Tibial nerve (tissue), 4 donors: ENCODE results near the gene SERPIND1. TPM values are rescaled to one million over a fixed set of nuclear protein-coding genes. Genes with fewer than 3 reads are reported as not detected.

ENCODE experiments used
- DNase-seq, 2 donors: peaks; one replicate each; pipeline ENCODE4 v3.0.0-alpha.2; 2019; ENCODE audit warnings: low spot score in 2 of 2
- H3K27ac ChIP-seq, 4 donors: fragments of 200-600 bp; sonication (generic) in 3 of 4; one replicate each; pipeline ENCODE4 v1.5.1; 2017 to 2019; ENCODE audit warnings: mild to moderate bottlenecking in 1 of 4
- H3K27me3 ChIP-seq, 2 donors: fragments of 200-600 bp; sonication (generic) in 1 of 2; one replicate each; pipeline versions ENCODE4 v1.5.1 to v1.6.0; 2017 to 2019
- H3K36me3 ChIP-seq, 3 donors: fragments of 200-600 bp; sonication (generic); one replicate each; pipeline ENCODE4 v1.5.1; 2018 to 2019
- H3K4me1 ChIP-seq, 4 donors: fragments of 200-600 bp; sonication (generic) in 3 of 4; one replicate each; pipeline ENCODE4 v1.5.1; 2017 to 2019
- H3K4me3 ChIP-seq, 4 donors: fragments of 200-600 bp; sonication (generic) in 3 of 4; one replicate each; pipeline ENCODE4 v1.5.1; 2017 to 2019; ENCODE audit warnings: mild to moderate bottlenecking in 1 of 4, moderate library complexity in 1 of 4
- H3K9me3 ChIP-seq, 4 donors: fragments of 200-600 bp; sonication (generic) in 3 of 4; one replicate each; pipeline ENCODE4 v1.5.1; 2017 to 2019
- CTCF ChIP-seq, 5 experiments: fragments of 200-600 bp in 3 of 5; fragments of 450-650 bp in 2 of 5; sonication (generic) in 3 of 5; IDR thresholded peaks; one replicate each; pipeline ENCODE4 v1.5.1; 2016 to 2019; ENCODE audit warnings: antibody characterized with exemption in 5 of 5, mild to moderate bottlenecking in 3 of 5, moderate library complexity in 2 of 5
- EP300 ChIP-seq, 2 donors: sonication (generic); formaldehyde crosslinking; IDR thresholded peaks; one replicate each; pipeline ENCODE4 v1.6.1; 2017; ENCODE audit warnings: antibody characterized with exemption in 2 of 2, mild to moderate bottlenecking in 1 of 2
- POLR2A ChIP-seq, 2 donors: fragments of 450-650 bp; IDR thresholded peaks; one replicate each; pipeline ENCODE4 v1.6.1; 2017; ENCODE audit warnings: antibody characterized with exemption in 2 of 2, mild to moderate bottlenecking in 2 of 2, moderate library complexity in 2 of 2
- WGBS, 2 donors: methylation state at CpG; one replicate each; pipeline ENCODE4 v1.1.5; 2018; 5-methylcytosine and 5-hydroxymethylcytosine counted together
- total RNA-seq, 4 donors: library from RNA; depleted of rRNA; stranded (reverse); fragments of >200 nt; gene quantifications; one replicate each; pipeline ENCODE4 v1.1.0, GENCODE V29; 2016

The SERPIND1 gene
- 1 to 10 TPM in 1 of 4 donors, under 1 TPM in 1, not detected in 2; 0.42 to 1.2 TPM for total RNA-seq

- no peak for TF ChIP-seq EP300 (IDR thresholded peaks at IDR 0.05)
- no peak for TF ChIP-seq POLR2A (IDR thresholded peaks at IDR 0.05)
- TF ChIP-seq CTCF (IDR thresholded peaks at IDR 0.05): no peak
- Histone ChIP-seq H3K36me3 (peaks cover 0 to 39% (median 0%) of the 10 kb centered on the region in 3 donors), H3K27ac (no peak within 1 kb of the TSS), H3K9me3 (no peaks in the 10 kb centered on the region), H3K4me3 (no peak within 1 kb of the TSS), H3K27me3 (no peaks in the 10 kb centered on the region), H3K4me1 (peaks cover 0 to 14% (median 0%) of the 10 kb centered on the region in 4 donors)
- 84% methylated on average over 4 of the region's 4 CpGs for WGBS, 2 donors
- DNase-seq: no peak
Measured at GRCh38 chr22:20773793-20774212, at the start of gene SERPIND1. Gene SERPIND1, plus strand, starts transcription at chr22:20774113. Its CDS starts 5,200 bp downstream, at chr22:20779313.

GRCh38 chr22:20724676-20725454, 49.0 kb upstream of the SERPIND1 start:
- TF ChIP-seq EP300 (IDR thresholded peaks at IDR 0.05) (no peak), CTCF (IDR thresholded peaks at IDR 0.05) (no peak), POLR2A (IDR thresholded peaks at IDR 0.05) (no peak)
- Histone ChIP-seq H3K4me1 (no peaks in the 10 kb centered on the region), H3K36me3 (peaks cover 0 to 78% (median 10%) of the 10 kb centered on the region in 3 donors), H3K9me3 (no peaks in the 10 kb centered on the region), H3K27me3 (no peaks in the 10 kb centered on the region), H3K27ac (no peak overlapping the region), H3K4me3 (no peak overlapping the region)
- 93 to 95% methylated on average over 9 of the region's 9 CpGs for WGBS, 2 donors
- DNase-seq: no peak

- WGBS, 2 donors: 81 to 86% methylated on average over 11 of the region's 11 CpGs
- no peaks in the 10 kb centered on the region for H3K4me1 ChIP-seq
- no peak for DNase-seq
- no peak for TF ChIP-seq EP300 (IDR thresholded peaks at IDR 0.05)
- TF ChIP-seq CTCF (IDR thresholded peaks at IDR 0.05): no peak
- no peak for TF ChIP-seq POLR2A (IDR thresholded peaks at IDR 0.05)
- H3K9me3 ChIP-seq: no peaks in the 10 kb centered on the region
- H3K4me3 ChIP-seq: no peak overlapping the region
- peaks cover 0 to 86% (median 14%) of the 10 kb centered on the region in 3 donors for H3K36me3 ChIP-seq
- H3K27ac ChIP-seq: no peak overlapping the region
- no peaks in the 10 kb centered on the region for H3K27me3 ChIP-seq
Measured at GRCh38 chr22:20725987-20726558, 47.8 kb upstream of the SERPIND1 start.

- no peaks in the 10 kb centered on the region for H3K27me3 ChIP-seq
- no peaks in the 10 kb centered on the region for H3K9me3 ChIP-seq
- TF ChIP-seq POLR2A (IDR thresholded peaks at IDR 0.05): no peak
- TF ChIP-seq EP300 (IDR thresholded peaks at IDR 0.05): no peak
- no peak overlapping the region for H3K4me3 ChIP-seq
- peaks cover 0 to 85% (median 16%) of the 10 kb centered on the region in 3 donors for H3K36me3 ChIP-seq
- H3K4me1 ChIP-seq: no peaks in the 10 kb centered on the region
- no peak overlapping the region for H3K27ac ChIP-seq
- DNase-seq: no peak
- WGBS, 2 donors: 87 to 88% methylated on average over 27 to 29 of the region's 29 CpGs
Measured at GRCh38 chr22:20727118-20728015, 46.5 kb upstream of the SERPIND1 start.

GRCh38 chr22:20728523-20729190, 45.3 kb upstream of the SERPIND1 start:
- no peak overlapping the region for H3K4me3 ChIP-seq
- no peak overlapping the region for H3K27ac ChIP-seq
- TF ChIP-seq POLR2A (IDR thresholded peaks at IDR 0.05) (no peak), CTCF (IDR thresholded peaks at IDR 0.05) (no peak), EP300 (IDR thresholded peaks at IDR 0.05) (no peak)
- WGBS, 2 donors: 86% methylated on average over 8 to 10 of the region's 10 CpGs
- no peaks in the 10 kb centered on the region for H3K9me3 ChIP-seq
- H3K4me1 ChIP-seq: no peaks in the 10 kb centered on the region
- DNase-seq: no peak
- no peaks in the 10 kb centered on the region for H3K27me3 ChIP-seq
- H3K36me3 ChIP-seq: peaks cover 0 to 89% (median 16%) of the 10 kb centered on the region in 3 donors
